ENCODE results near the gene VASH1. TPM values are rescaled to one million over a fixed set of nuclear protein-coding genes. Genes with fewer than 3 reads are reported as not detected.

Gene VASH1
- total and polyA plus RNA-seq, 2 experiments from 2014 or later, result 0.78 to 2.8 TPM

GRCh38 chr14:76782885-76783566 is 21.8 kb downstream of the VASH1 start:
- Histone ChIP-seq H3K27ac (ENCODE audit: low read depth) (no peak overlapping the region), H3K4me3 (no peak overlapping the region), H3F3A (replicated peaks; ENCODE audit: low read depth) (no peaks in the 10 kb centered on the region), H2AFZ (no peak overlapping the region), H3K4me2 (no peak overlapping the region), H3K4me1 (ENCODE audit: insufficient read depth) (no peaks in the 10 kb centered on the region), H4K20me1 (replicated peaks; ENCODE audit: insufficient read depth) (0 out of 2 replicates have a peak, but pooled peaks cover 3% of the 10 kb centered on the region), H3K9me2 (ENCODE audit: insufficient read depth) (no peaks in the 10 kb centered on the region), H3K36me3 (ENCODE audit: insufficient read depth) (peaks cover 4% of the 10 kb centered on the region; the same call in 1 of the 2 replicates), H3K79me2 (replicated peaks; ENCODE audit: insufficient read depth) (no peaks in the 10 kb centered on the region), H3K27me3 (ENCODE audit: insufficient read depth) (no peaks in the 10 kb centered on the region)
- Mint-ChIP-seq H3K4me3 (no peak overlapping the region), H3K36me3 (ENCODE audit: low read depth) (peaks cover 37% of the 10 kb centered on the region), H3K9me3 (no peaks in the 10 kb centered on the region), H3K4me1 (peaks cover 14% of the 10 kb centered on the region), H3K27me3 (ENCODE audit: insufficient read depth, low read depth, poor library complexity) (peaks cover 9% of the 10 kb centered on the region), H3K27ac (no peak overlapping the region)
- ATAC-seq, result no peak; the same call in 2 of the 3 replicates
- TF ChIP-seq, protein P1, sequence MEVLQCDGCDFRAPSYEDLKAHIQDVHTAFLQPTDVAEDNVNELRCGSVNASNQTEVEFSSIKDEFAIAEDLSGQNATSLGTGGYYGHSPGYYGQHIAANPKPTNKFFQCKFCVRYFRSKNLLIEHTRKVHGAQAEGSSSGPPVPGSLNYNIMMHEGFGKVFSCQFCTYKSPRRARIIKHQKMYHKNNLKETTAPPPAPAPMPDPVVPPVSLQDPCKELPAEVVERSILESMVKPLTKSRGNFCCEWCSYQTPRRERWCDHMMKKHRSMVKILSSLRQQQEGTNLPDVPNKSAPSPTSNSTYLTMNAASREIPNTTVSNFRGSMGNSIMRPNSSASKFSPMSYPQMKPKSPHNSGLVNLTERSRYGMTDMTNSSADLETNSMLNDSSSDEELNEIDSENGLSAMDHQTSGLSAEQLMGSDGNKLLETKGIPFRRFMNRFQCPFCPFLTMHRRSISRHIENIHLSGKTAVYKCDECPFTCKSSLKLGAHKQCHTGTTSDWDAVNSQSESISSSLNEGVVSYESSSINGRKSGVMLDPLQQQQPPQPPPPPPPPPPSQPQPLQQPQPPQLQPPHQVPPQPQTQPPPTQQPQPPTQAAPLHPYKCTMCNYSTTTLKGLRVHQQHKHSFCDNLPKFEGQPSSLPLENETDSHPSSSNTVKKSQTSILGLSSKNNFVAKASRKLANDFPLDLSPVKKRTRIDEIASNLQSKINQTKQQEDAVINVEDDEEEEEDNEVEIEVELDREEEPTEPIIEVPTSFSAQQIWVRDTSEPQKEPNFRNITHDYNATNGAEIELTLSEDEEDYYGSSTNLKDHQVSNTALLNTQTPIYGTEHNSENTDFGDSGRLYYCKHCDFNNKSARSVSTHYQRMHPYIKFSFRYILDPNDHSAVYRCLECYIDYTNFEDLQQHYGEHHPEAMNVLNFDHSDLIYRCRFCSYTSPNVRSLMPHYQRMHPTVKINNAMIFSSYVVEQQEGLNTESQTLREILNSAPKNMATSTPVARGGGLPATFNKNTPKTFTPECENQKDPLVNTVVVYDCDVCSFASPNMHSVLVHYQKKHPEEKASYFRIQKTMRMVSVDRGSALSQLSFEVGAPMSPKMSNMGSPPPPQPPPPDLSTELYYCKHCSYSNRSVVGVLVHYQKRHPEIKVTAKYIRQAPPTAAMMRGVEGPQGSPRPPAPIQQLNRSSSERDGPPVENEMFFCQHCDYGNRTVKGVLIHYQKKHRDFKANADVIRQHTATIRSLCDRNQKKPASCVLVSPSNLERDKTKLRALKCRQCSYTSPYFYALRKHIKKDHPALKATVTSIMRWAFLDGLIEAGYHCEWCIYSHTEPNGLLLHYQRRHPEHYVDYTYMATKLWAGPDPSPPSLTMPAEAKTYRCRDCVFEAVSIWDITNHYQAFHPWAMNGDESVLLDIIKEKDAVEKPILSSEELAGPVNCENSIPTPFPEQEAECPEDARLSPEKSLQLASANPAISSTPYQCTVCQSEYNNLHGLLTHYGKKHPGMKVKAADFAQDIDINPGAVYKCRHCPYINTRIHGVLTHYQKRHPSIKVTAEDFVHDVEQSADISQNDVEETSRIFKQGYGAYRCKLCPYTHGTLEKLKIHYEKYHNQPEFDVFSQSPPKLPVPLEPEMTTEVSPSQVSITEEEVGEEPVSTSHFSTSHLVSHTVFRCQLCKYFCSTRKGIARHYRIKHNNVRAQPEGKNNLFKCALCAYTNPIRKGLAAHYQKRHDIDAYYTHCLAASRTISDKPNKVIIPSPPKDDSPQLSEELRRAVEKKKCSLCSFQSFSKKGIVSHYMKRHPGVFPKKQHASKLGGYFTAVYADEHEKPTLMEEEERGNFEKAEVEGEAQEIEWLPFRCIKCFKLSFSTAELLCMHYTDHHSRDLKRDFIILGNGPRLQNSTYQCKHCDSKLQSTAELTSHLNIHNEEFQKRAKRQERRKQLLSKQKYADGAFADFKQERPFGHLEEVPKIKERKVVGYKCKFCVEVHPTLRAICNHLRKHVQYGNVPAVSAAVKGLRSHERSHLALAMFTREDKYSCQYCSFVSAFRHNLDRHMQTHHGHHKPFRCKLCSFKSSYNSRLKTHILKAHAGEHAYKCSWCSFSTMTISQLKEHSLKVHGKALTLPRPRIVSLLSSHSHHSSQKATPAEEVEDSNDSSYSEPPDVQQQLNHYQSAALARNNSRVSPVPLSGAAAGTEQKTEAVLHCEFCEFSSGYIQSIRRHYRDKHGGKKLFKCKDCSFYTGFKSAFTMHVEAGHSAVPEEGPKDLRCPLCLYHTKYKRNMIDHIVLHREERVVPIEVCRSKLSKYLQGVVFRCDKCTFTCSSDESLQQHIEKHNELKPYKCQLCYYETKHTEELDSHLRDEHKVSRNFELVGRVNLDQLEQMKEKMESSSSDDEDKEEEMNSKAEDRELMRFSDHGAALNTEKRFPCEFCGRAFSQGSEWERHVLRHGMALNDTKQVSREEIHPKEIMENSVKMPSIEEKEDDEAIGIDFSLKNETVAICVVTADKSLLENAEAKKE (CRISPR knock-in tag; IDR thresholded peaks at IDR 0.05), result no peak
- TF ChIP-seq POLR2AphosphoS5 (IDR thresholded peaks at IDR 0.05; ENCODE audit: low read depth) (no peak), JUNB (IDR thresholded peaks at IDR 0.05; ENCODE audit: unreplicated experiment) (no peak), ETS1 (IDR thresholded peaks at IDR 0.05) (no peak), EZH2phosphoT487 (IDR thresholded peaks at IDR 0.05; ENCODE audit: unreplicated experiment) (no peak), ZNF331 (CRISPR knock-in tag; IDR thresholded peaks at IDR 0.05; ENCODE audit: low read depth) (no peak), ZNF114 (CRISPR knock-in tag; IDR thresholded peaks at IDR 0.05) (no peak), STAT1 (IDR thresholded peaks at IDR 0.05; ENCODE audit: unreplicated experiment) (no peak)
- TF ChIP-seq, protein P2, sequence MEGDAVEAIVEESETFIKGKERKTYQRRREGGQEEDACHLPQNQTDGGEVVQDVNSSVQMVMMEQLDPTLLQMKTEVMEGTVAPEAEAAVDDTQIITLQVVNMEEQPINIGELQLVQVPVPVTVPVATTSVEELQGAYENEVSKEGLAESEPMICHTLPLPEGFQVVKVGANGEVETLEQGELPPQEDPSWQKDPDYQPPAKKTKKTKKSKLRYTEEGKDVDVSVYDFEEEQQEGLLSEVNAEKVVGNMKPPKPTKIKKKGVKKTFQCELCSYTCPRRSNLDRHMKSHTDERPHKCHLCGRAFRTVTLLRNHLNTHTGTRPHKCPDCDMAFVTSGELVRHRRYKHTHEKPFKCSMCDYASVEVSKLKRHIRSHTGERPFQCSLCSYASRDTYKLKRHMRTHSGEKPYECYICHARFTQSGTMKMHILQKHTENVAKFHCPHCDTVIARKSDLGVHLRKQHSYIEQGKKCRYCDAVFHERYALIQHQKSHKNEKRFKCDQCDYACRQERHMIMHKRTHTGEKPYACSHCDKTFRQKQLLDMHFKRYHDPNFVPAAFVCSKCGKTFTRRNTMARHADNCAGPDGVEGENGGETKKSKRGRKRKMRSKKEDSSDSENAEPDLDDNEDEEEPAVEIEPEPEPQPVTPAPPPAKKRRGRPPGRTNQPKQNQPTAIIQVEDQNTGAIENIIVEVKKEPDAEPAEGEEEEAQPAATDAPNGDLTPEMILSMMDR (conservative IDR thresholded peaks at IDR 0.05; ENCODE audit: low read depth in 2 of 2), result no peak
- TF ChIP-seq, protein P3, sequence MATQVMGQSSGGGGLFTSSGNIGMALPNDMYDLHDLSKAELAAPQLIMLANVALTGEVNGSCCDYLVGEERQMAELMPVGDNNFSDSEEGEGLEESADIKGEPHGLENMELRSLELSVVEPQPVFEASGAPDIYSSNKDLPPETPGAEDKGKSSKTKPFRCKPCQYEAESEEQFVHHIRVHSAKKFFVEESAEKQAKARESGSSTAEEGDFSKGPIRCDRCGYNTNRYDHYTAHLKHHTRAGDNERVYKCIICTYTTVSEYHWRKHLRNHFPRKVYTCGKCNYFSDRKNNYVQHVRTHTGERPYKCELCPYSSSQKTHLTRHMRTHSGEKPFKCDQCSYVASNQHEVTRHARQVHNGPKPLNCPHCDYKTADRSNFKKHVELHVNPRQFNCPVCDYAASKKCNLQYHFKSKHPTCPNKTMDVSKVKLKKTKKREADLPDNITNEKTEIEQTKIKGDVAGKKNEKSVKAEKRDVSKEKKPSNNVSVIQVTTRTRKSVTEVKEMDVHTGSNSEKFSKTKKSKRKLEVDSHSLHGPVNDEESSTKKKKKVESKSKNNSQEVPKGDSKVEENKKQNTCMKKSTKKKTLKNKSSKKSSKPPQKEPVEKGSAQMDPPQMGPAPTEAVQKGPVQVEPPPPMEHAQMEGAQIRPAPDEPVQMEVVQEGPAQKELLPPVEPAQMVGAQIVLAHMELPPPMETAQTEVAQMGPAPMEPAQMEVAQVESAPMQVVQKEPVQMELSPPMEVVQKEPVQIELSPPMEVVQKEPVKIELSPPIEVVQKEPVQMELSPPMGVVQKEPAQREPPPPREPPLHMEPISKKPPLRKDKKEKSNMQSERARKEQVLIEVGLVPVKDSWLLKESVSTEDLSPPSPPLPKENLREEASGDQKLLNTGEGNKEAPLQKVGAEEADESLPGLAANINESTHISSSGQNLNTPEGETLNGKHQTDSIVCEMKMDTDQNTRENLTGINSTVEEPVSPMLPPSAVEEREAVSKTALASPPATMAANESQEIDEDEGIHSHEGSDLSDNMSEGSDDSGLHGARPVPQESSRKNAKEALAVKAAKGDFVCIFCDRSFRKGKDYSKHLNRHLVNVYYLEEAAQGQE (IDR thresholded peaks at IDR 0.05; ENCODE audit: unreplicated experiment), result no peak
- no peak for DNase-seq (ENCODE audit: low spot score)
